ENCODE measurements around the gene CTCF. TPM values are rescaled to one million over a fixed set of nuclear protein-coding genes. Genes with fewer than 3 reads are reported as not detected.

The CTCF gene
- total RNA-seq, 1 donor from 2014 or later = 31.1 TPM

DNA sequence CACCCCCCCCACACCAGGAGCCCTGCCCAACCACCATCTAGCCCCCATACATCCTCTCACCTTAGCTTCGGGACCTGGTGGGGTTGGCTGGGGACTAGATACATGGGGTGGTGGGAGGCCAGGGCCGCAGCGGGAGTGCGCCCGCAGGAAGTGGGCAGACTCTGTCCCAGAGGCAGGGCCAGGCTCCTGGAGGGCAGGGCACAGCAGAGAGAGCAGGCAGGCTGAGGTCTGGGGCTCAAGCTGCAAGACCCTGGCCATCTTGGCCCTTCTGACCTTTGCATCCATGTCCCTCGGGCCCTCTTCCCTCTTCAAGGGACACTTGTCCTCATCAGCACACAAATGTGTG lies 101.5 kb downstream of the CTCF start:
- no peak for DNase-seq (ENCODE audit: low spot score)

- DNase-seq (ENCODE audit: low spot score) = no peak
Measured at GRCh38 chr16:67664258-67664657, 101.9 kb downstream of the CTCF start.

DNA sequence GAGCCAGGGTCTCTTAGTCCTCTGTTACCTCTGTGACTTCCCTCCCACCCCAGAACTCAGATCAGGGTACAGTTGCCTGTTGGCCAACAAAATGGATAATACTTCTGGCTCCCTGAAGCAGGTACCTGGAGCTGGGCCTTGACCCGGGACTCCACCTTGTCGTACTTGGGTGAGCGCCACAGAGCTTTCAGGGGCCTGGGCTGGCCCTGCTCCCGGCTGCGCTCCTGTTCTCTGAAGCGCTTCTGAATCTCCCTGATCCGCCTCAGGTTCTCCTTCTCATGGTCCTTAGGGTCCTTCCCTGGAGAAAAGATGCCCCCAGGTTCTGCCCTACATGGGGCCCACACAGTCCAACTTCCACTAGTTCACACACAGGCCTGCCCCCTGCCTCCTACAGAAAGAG lies 102.5 kb downstream of the CTCF start:
- DNase-seq (ENCODE audit: low spot score) = no peak

DNA sequence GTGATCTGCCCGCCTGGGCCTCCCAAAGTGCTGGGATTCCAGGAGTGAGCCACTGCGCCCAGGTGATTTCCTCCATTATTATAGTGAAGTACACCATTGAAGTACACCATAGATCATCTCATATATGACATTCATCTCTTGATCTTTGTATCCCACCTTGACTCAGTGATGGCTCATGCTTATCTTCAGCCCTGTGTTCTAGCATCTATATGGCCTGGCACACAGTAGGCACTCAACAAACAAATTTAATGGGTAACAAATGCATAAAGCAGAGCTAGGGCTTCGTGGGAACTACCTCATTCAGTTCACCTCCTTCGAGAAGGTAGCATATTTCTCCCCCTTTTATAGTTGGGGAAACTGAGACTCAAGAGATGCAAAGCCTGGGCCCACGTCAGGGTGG lies 103.3 kb downstream of the CTCF start:
- DNase-seq (ENCODE audit: low spot score) = no peak

- DNase-seq (ENCODE audit: low spot score) = peak; percentile 36
Measured at GRCh38 chr16:67666032-67666551, 103.8 kb downstream of the CTCF start.

DNA sequence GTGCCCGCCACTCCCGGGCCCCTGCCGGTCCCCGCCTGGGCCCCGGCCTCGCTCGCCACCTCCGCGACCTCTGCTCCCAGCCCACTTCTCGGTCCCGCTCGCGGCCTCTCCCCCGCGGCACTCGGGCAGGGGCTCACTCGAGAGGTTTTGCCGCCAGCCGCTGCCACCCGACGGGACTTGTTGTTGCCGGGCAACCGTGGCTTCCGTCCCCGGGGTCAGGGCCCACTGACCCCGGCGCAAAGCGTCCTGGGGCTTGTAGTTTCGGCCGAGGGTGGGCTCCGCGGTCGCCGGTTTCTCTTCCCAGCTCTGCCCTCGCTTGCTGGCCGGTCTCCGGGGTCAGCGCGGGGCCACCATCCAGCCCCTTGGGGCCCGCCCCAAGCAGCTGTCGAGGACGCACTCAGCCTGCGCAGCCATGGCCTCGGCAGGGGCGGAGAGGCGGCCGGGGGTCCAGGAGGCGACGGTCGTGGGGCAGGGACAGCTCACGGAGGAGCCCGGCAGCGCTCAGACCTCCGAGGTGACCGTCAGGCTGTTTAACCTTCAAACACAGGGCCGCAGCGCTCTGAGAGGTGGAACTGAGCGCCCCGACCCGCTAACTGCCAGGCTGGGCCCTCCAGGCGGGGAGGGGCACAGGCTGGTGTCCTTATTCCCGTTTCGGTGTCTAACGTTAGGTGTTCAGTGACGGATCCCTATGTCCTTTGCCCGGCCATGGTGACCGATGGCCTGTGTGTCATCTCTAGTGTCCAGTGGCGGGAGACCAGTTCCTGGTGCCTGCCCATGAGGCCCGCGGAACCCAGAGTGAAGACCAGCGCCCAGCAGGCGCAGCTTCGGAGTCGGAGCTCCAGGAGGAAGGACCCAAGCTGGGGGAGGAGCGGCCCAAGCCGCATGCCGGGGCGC lies 104.5 kb downstream of the CTCF start, which contains the start of the genes C16orf86 and ENKD1:
C16orf86 (plus strand) TSS at position 256 of the 894 bp plus-strand sequence; CDS start at position 413, 157 bp downstream.
ENKD1 (minus strand) TSS at position 192 of the 894 bp plus-strand sequence. CDS start 308 bp downstream, outside the sequence.
- peak; percentile 86 for DNase-seq (ENCODE audit: low spot score)

DNA sequence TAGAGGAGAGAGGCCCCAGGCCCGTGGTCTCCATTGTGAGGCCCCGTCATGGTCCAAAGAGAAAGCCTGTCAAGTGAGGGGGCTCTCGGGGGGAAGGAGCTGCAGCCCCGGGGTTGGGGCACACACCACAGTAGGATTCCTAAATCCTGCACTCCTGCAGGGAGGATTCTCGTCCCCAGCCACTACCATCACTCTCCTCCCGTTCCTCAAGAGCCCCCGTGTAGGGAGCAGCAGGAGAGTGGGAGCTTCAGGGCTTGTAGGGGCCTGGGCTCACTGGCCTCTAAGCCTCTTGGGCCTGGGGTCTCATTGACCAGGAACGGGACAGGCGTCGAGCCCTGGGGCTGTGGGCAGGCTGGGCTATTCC lies 105.1 kb downstream of the CTCF start:
- no peak for DNase-seq (ENCODE audit: low spot score)

GRCh38 chr16:67667817-67668494 lies 105.6 kb downstream of the CTCF start:
- DNase-seq (ENCODE audit: low spot score) = peak; percentile 95

DNA sequence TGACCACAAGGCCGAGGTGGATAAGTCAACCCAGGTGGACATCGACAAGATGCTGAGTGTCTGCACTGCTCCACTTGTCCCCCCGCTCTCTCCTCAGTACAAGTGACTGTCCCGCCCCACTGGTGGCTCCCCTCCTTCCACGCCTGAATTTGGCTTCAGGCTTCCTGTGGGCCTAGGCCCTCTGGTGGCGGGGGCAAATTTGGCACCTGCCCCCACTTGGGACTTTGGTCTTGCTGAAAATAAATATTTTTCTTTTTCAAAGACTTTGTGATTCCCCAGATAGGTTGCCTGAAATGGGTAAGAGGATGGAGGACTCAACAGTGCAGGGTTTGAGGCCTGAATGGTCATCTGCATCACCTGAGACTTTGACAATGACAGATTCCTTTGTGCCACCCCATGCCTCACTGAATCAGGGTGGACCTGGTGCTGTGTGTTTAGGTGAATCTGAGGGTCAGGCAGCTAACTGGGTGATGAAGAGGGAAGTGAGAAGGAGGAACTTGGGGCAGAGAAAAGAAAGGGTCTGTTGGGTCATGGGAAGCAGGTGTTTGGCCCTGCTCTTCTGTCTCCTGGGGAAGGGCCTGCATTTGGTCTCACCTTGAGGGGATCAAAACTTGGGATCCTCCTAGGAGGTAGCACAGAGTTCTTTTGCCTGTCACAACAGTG lies 106.3 kb downstream of the CTCF start:
- DNase-seq (ENCODE audit: low spot score) = no peak

GRCh38 chr16:67669499-67670101 lies 107.3 kb downstream of the CTCF start:
- DNase-seq (ENCODE audit: low spot score) = no peak

DNA sequence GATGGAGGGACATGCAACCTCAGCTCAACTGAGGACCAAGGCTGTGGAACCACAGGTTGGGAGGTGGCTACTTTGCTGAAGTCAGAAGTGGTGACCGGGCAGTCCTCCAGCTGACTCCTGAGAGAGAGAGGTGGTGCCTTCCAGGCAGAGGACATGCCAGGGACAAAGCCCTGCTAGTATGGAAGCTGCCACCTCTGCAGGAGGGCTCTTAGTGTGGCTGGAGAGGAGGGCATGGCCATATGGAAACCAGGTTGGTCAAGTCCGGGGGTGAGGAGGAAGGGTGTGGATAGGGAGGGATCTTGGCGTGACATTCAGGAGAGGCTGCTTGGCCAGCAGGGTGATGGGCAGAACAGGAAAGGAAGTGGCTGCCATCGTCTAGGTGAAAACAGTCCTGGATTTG lies 110.0 kb downstream of the CTCF start:
- DNase-seq (ENCODE audit: low spot score) = no peak

GRCh38 chr16:67672739-67673662 lies 110.7 kb downstream of the CTCF start:
- peak; percentile 61 for DNase-seq (ENCODE audit: low spot score)

GRCh38 chr16:67673712-67674580 lies 111.6 kb downstream of the CTCF start:
- DNase-seq (ENCODE audit: low spot score) = peak; percentile 70

- no peak for DNase-seq (ENCODE audit: low spot score)
Measured at GRCh38 chr16:67674851-67675578, 112.7 kb downstream of the CTCF start.

DNA sequence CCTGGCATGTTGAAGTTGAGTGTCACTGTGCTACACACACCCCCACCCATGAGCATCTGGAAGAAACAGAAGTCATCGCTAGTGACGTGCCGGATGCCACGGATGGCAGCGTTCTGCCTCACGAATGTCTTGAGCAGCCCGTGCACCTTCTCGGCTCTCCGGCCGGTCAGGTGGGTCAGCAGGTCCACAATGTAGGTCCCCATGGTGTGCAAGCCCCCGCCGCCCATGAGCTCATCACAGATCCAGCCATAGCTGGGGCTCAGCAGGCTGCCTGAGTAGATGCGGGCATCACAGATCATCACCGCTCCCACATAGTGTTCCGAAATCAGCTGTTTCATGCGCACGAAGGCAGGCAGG lies 113.2 kb downstream of the CTCF start:
- DNase-seq (ENCODE audit: low spot score) = no peak

- no peak for DNase-seq (ENCODE audit: low spot score)
Measured at GRCh38 chr16:67675999-67676398, 113.7 kb downstream of the CTCF start.

- no peak for DNase-seq (ENCODE audit: low spot score)
Measured at GRCh38 chr16:67676516-67676915, 114.2 kb downstream of the CTCF start.

DNA sequence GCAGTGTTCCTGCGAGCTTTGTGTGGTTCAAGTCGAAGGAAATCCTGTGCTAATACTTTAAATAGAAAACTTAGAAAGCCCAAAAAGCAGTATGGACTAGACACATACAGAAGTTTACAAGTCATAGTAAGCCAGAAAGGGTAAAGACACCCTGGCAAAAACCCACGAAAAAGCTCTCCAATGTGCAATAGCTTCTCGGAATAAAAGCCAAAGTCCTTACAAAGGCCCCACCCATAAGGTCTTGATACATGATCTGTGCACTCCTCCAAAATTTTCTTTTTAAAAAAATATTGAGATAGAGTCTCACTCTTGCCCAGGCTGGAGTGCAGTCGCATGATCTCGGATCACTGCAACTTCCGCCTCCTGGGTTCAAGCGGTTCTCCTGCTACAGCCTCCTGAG lies 114.6 kb downstream of the CTCF start:
- no peak for DNase-seq (ENCODE audit: low spot score)

- DNase-seq (ENCODE audit: low spot score) = no peak
Measured at GRCh38 chr16:67677712-67678111, 115.4 kb downstream of the CTCF start.

Data from umbilical cord (tissue), 2 donors.